Activated naive CD4-positive, alpha-beta T cell treated with anti-CD3 and anti-CD28 coated beads, Interleukin-2, amount 50 U/mL, for 24 hours (primary cell): ENCODE data around the gene EXOC1.
A peak's percentile ranks its signal among the peaks of the same experiment; 100 is the strongest.

Experiments
- H3K27ac Mint-ChIP-seq: one replicate; pipeline ENCODE4 v1.8.0; 2021; ENCODE audit warnings: mild to moderate bottlenecking, mixed read lengths
- H3K27me3 Mint-ChIP-seq: one replicate; pipeline ENCODE4 v1.8.0; 2021; ENCODE audit warnings: mixed read lengths
- H3K36me3 Mint-ChIP-seq: one replicate; pipeline ENCODE4 v1.8.0; 2021; ENCODE audit warnings: mixed read lengths
- H3K4me1 Mint-ChIP-seq: one replicate; pipeline ENCODE4 v1.8.0; 2021; ENCODE audit warnings: mixed read lengths
- H3K4me3 Mint-ChIP-seq: one replicate; pipeline ENCODE4 v1.8.0; 2021; ENCODE audit warnings: mild to moderate bottlenecking, mixed read lengths
- H3K9me3 Mint-ChIP-seq: one replicate; pipeline ENCODE4 v1.8.0; 2021; ENCODE audit warnings: mixed read lengths

EXOC1 gene

DNA sequence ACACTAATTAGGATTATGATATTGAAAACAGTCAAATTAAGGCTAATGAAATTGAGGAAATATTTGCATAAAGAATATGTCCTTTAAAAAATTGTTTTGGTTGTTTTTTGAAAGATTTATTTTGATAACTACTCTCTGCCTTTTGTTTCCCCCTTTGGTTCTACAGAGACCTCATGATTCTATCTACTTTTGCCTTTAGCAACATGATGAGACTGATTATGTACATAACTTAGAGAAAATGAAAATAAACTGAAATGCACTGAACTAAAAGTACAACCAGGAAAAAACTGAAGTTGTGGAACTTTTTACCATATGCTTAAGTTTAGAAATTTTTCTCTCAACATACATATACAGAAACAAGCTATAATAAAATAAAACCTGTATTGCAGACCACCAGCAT lies 21.4 kb downstream of the EXOC1 start:
- H3K27ac Mint-ChIP-seq, result no peak overlapping the region
- H3K9me3 Mint-ChIP-seq, result no peaks in the 10 kb centered on the region
- no peaks in the 10 kb centered on the region for H3K27me3 Mint-ChIP-seq
- H3K36me3 Mint-ChIP-seq, result peaks cover 24% of the 10 kb centered on the region
- H3K4me1 Mint-ChIP-seq, result no peaks in the 10 kb centered on the region
- H3K4me3 Mint-ChIP-seq, result no peak overlapping the region

DNA sequence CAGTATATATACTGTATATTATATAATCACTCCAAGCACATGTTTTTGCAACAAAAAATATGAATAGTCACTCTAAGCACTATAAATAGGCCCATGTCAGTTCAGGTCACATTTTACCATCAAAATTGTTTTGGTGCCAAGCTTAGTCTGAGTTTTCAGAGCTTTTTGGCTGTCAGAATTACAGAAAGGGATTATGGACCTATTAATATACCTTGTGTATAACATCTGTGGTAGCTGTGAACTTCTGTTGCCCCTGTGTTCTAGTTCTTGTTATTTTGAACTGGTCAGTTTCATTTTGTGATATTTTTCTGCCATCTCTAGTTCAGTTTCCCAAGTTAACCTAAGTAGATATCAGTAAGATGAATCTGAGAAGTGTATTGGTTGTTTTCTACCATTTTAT lies 22.9 kb downstream of the EXOC1 start:
- no peaks in the 10 kb centered on the region for H3K27me3 Mint-ChIP-seq
- no peaks in the 10 kb centered on the region for H3K4me1 Mint-ChIP-seq
- H3K36me3 Mint-ChIP-seq, result peaks cover 23% of the 10 kb centered on the region
- no peak overlapping the region for H3K4me3 Mint-ChIP-seq
- H3K9me3 Mint-ChIP-seq, result no peaks in the 10 kb centered on the region
- no peak overlapping the region for H3K27ac Mint-ChIP-seq

DNA sequence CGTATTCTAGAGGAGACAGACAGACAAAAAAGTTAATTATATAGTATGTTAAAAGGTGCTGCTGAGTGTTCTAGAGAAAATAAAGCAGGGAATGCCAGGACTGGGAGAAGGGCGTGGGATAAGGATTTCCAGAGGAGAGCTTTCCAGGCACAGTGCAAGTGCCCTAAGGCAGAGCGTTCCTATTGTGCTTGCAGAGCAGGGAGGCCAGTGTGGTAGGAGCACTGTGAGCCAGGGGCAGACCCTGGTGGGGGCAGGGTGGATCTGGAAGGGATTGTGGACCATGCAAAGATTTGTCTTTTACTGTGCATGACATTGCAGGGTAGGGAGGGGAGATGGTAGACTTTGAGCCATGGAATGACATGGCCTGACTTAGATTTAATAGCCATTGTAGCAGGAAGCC lies 25.8 kb downstream of the EXOC1 start:
- no peak overlapping the region for H3K4me3 Mint-ChIP-seq
- H3K9me3 Mint-ChIP-seq, result no peaks in the 10 kb centered on the region
- H3K36me3 Mint-ChIP-seq, result peaks cover 27% of the 10 kb centered on the region
- H3K27ac Mint-ChIP-seq, result no peak overlapping the region
- H3K27me3 Mint-ChIP-seq, result no peaks in the 10 kb centered on the region
- no peaks in the 10 kb centered on the region for H3K4me1 Mint-ChIP-seq

DNA sequence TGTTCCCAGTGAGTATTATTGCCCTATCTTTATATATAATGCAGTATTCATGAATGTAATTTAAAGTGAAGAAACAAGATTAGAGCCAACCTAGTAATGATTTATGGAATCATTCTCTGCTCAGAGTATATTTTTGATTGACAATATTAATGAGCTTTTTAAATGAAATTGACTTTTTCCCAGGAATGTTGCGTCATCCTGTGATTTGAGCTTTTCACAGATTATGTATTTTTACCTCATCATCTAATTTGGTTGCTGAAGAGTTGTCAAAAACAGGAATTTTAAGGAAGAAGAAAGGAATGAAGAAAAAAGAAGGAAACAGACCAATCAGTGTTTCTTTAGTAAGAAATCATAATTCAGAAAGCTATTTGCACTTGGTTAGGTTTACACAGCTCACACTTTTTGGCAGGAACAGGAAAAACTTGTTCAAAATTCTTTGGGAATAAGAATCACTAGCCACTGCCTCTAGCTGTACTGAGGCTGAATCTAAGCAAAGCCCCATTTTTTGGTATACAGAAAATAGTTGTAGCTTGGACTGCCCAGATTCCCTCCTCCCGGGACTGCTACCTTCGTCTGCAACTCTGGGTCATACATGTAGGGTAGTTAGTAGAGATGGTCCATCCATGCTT lies 27.3 kb downstream of the EXOC1 start:
- no peaks in the 10 kb centered on the region for H3K9me3 Mint-ChIP-seq
- peaks cover 27% of the 10 kb centered on the region for H3K36me3 Mint-ChIP-seq
- H3K27me3 Mint-ChIP-seq, result no peaks in the 10 kb centered on the region
- H3K4me1 Mint-ChIP-seq, result no peaks in the 10 kb centered on the region
- no peak overlapping the region for H3K27ac Mint-ChIP-seq
- H3K4me3 Mint-ChIP-seq, result no peak overlapping the region

DNA sequence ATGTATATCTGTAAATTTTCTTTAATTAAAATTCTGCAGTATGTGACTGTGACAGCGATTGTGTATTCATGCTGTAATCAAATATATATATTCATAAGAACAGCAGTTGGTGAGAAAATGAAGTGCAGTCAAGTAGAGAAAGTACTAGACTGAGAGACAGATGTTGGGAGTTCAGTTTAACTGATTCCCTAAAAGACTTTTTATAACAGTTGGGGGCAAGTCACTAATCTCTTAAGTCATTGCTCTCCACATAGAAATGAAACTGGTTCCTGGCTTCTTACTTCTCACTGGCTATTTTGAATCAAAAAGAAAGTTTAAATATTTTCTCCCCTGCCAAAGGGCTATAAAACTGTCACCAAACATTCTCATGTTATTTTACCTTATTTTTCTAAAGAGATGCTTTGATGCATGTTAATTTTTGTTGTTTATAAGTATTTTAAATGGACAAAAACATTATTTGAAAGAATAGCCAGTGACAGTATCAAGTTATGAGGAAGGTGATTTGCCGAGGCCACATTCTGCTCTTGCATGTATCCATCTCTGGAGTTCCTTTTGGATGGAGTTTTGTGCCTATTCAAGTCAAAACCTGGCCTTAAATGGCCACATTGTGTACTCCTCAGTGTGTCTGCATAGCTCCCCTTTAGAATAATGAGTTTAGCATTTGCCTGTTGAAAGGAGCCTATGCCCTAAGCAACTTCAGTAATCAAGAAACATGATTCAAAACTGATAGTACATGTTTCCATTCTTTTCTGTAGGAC lies 30.8 kb downstream of the EXOC1 start:
- Mint-ChIP-seq H3K27ac (no peak overlapping the region), H3K9me3 (no peaks in the 10 kb centered on the region), H3K27me3 (no peaks in the 10 kb centered on the region), H3K36me3 (peaks cover 13% of the 10 kb centered on the region), H3K4me3 (no peak overlapping the region), H3K4me1 (peaks cover 11% of the 10 kb centered on the region)

DNA sequence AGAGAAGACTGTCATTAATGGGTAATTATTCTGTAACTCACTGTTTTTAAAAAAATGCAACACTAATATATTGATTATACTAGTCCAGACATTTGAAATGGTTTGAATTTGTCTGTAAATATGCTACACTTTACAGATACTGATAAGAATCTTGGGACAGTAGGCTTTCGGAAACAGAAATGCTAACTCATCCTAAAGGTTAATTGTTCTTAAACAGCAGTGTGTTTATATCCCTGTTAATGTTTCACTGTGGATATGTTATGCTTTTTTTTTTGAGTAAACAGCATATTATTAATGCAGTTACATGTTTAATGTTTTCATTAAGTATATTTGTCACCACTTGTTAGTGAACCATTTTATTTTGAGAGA lies 31.4 kb downstream of the EXOC1 start:
- Mint-ChIP-seq H3K9me3 (no peaks in the 10 kb centered on the region), H3K27me3 (no peaks in the 10 kb centered on the region), H3K36me3 (peaks cover 11% of the 10 kb centered on the region), H3K4me3 (no peak overlapping the region), H3K27ac (no peak overlapping the region), H3K4me1 (peaks cover 13% of the 10 kb centered on the region)

DNA sequence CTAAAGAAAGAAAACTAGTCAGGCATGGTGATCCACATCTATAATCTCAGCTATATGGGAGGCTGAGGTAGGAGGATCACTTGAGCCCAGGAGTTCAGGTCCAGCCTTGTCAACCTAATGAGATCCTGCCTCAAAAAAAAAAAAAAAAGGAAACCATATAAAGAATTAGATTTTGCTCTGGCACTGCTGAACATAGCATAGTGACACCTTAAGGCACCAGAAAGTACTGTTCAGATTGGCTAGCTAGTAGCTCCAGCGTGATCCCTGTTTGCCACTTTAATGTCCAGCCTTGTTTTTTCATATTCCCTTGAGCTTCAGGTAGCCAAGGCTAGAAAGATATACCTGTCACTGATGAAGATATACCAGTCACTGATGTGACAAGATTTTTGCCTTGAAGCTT lies 34.1 kb downstream of the EXOC1 start:
- H3K27ac Mint-ChIP-seq, result no peak overlapping the region
- H3K27me3 Mint-ChIP-seq, result no peaks in the 10 kb centered on the region
- H3K36me3 Mint-ChIP-seq, result peaks cover 10% of the 10 kb centered on the region
- no peaks in the 10 kb centered on the region for H3K9me3 Mint-ChIP-seq
- H3K4me3 Mint-ChIP-seq, result no peak overlapping the region
- H3K4me1 Mint-ChIP-seq, result peaks cover 34% of the 10 kb centered on the region

DNA sequence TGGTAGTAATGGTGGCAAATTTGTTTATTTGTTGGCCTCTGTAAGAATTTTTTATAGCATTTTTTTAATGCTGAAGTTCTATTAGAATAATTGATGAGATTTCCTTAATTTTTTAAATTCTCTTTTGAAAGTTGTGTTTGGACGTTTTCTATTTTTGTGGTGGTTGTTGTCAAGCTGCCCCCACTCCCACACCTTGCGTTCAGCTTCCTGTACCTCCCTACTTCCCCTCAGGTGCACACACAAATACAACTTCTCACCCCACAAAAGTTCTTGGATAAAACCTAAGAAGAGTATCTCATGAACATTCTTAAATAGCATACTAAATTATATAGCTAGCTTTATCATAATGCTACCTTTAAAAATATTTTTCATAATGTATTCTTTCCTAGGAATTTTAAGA lies 38.7 kb downstream of the EXOC1 start:
- Mint-ChIP-seq H3K4me1 (peaks cover 34% of the 10 kb centered on the region), H3K27me3 (no peaks in the 10 kb centered on the region), H3K36me3 (peaks cover 16% of the 10 kb centered on the region), H3K4me3 (no peak overlapping the region), H3K9me3 (no peaks in the 10 kb centered on the region), H3K27ac (no peak overlapping the region)

DNA sequence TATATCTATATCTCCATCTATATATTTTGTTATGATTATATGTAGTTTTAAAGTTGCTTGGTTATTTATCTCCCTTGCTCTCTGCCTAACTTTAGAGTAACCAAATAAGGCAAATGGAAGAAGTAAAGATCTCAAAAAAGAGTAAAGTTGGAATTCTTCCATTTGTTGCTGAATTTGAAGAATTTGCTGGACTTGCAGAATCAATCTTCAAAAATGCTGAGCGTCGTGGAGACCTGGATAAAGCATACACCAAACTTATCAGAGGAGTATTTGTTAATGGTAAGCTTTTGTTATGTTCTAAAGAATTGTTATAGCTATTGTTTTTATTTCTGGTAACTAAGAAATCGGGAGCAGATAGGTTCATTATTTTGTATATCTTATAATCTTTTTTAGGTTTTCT lies 43.2 kb downstream of the EXOC1 start:
- Mint-ChIP-seq H3K9me3 (no peaks in the 10 kb centered on the region), H3K27me3 (no peaks in the 10 kb centered on the region), H3K27ac (no peak overlapping the region), H3K36me3 (peaks cover 9% of the 10 kb centered on the region), H3K4me3 (no peak overlapping the region), H3K4me1 (peaks cover 13% of the 10 kb centered on the region)

DNA sequence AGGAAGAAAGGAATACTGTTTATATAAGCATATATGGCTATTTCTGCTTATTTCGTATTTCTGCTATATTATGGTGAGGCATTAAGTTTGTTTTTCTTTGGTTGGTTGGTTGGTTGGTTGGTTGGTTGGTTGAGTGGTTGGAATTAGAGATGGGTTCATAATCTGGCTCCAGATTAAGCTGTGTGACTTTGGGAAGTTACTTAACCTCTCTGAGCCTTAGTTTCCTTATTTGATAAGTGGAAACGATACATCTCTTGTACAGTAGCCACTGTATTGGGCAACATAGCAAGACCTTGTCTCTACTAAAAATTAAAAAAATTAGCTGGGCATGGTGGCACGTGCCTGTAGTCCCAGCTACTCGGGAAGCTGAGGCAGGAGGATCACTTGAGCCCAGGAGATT lies 49.2 kb downstream of the EXOC1 start:
- no peak overlapping the region for H3K4me3 Mint-ChIP-seq
- no peaks in the 10 kb centered on the region for H3K27me3 Mint-ChIP-seq
- peak overlapping the region; percentile 79 for H3K27ac Mint-ChIP-seq
- H3K9me3 Mint-ChIP-seq, result no peaks in the 10 kb centered on the region
- H3K4me1 Mint-ChIP-seq, result peaks cover 44% of the 10 kb centered on the region
- H3K36me3 Mint-ChIP-seq, result peaks cover 10% of the 10 kb centered on the region

DNA sequence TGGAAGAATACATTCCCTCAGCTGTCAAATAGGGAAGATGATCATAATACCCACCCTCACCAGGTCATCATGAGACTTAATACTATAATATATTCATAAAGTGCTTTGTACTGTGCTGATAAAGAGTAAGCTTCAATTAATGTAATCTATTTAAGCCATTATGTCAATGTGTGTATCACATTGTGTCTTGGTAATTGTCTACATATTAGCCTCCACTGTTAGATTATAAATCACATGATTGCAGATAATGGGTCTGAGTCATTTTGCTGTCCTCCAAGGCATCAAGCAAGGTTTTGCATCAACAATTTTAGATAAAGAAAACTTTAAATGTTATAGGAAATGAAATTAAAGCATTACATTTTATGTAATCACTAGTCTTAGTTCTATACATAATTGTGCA lies 50.1 kb downstream of the EXOC1 start:
- Mint-ChIP-seq H3K4me3 (no peak overlapping the region), H3K27ac (peak overlapping the region; percentile 80), H3K9me3 (no peaks in the 10 kb centered on the region)

DNA sequence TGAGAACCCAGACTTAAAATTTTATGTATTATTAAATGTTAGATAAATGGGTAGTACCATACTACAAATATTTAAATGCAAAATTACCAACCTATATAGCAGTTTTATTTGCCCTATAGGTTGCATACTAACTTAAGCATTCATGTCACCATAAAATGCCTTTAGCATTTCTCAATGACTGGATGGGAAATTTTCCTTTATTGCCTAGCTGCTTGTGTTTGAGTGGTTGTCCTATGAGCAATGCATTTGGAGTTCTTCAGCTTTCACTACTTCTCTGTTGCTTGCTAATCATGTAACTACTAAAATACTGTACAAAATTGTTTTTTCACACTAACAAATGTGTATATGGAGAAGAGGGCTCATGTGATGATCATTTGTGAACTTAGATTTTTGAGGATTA lies 51.1 kb downstream of the EXOC1 start:
- H3K27ac Mint-ChIP-seq, result no peak overlapping the region
- no peaks in the 10 kb centered on the region for H3K9me3 Mint-ChIP-seq
- peaks cover 46% of the 10 kb centered on the region for H3K4me1 Mint-ChIP-seq
- H3K36me3 Mint-ChIP-seq, result peaks cover 13% of the 10 kb centered on the region
- no peaks in the 10 kb centered on the region for H3K27me3 Mint-ChIP-seq
- no peak overlapping the region for H3K4me3 Mint-ChIP-seq

More for the DNA sequence above, 50.1 kb downstream of the EXOC1 start:
- Mint-ChIP-seq H3K4me1 (peaks cover 46% of the 10 kb centered on the region), H3K36me3 (peaks cover 10% of the 10 kb centered on the region), H3K27me3 (no peaks in the 10 kb centered on the region)

DNA sequence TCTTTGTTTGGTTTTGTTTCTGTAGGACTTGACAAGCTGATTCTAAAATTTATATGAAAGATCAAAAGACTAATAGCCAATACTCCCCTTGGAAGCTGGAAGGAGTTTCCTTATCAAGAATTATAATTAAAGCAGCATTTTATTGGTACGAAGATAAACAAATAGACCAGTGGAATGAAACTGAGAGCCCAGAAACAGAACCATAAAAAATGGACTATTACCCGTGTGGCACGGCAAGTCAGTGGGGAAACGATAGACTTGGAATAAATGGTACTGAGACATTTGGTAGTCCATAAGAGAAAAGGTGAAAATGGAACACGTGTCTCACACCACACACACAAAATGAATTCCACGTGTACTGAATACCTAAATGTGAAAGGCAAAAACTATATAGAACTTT lies 52.9 kb downstream of the EXOC1 start:
- Mint-ChIP-seq H3K36me3 (peaks cover 13% of the 10 kb centered on the region), H3K4me3 (peak overlapping the region; percentile 71), H3K27ac (peak overlapping the region; percentile 65), H3K4me1 (peaks cover 42% of the 10 kb centered on the region), H3K27me3 (no peaks in the 10 kb centered on the region), H3K9me3 (no peaks in the 10 kb centered on the region)

DNA sequence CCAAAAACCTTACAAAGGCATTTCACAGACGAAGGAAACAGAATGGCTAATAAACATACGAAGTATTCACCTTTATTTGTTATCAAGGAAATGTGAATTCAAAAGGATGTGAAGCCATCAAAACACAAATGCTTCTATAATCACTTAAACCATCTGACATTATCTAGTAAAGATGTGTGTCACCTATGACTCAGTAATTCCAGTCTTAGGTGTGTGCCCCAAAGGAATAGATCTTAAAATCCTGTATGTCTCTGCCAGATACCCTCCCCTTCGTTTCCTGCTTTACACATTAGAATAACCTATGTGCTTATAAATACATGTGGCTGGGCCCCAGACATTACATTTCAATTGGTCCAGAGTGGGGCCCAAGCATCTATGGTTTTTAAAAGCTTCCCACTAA lies 53.5 kb downstream of the EXOC1 start:
- Mint-ChIP-seq H3K27me3 (no peaks in the 10 kb centered on the region), H3K4me3 (peak overlapping the region; percentile 71), H3K9me3 (no peaks in the 10 kb centered on the region), H3K27ac (peak overlapping the region; percentile 74), H3K4me1 (peaks cover 42% of the 10 kb centered on the region), H3K36me3 (peaks cover 13% of the 10 kb centered on the region)

DNA sequence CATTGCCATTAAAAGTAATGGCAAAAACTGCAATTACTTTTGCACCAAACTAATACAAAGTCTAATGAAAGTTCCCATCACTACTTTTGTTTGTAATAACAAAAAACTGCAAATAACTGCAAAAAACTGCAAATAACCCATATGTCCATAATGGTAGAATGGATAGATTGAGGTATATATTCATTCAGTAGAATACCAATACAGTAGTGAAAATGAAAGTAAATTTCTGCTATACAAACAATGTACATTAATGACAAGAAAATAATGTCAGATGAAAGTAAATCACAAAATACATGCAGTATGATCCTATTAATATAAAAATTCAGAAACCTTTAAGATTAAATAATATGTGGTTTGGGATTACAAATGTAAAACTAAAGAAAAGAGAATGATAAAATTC lies 54.0 kb downstream of the EXOC1 start:
- Mint-ChIP-seq H3K27me3 (no peaks in the 10 kb centered on the region), H3K4me1 (peaks cover 37% of the 10 kb centered on the region), H3K36me3 (peaks cover 9% of the 10 kb centered on the region), H3K27ac (peak overlapping the region; percentile 74), H3K4me3 (peak overlapping the region; percentile 71), H3K9me3 (no peaks in the 10 kb centered on the region)

DNA sequence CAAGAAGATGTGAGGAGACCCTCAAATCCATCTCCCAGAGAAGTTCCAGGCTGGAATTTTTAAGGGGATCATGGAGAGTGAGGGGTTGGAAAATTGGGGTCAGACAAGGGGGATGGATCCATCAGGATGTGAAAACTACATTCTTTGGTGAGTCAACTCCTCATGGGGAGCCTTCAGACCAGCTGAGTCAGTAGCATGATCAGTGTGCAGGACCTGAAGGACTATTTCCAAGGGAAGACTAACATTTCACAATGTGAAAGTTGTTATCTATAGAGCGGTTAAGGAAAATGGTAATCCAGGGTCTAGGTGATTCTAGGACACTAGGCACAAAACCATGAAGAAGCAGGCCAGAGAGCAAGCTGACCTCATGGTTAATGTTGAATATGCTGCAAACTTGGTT lies 56.7 kb downstream of the EXOC1 start:
- H3K4me3 Mint-ChIP-seq, result no peak overlapping the region
- no peak overlapping the region for H3K27ac Mint-ChIP-seq
- peaks cover 7% of the 10 kb centered on the region for H3K36me3 Mint-ChIP-seq
- H3K9me3 Mint-ChIP-seq, result no peaks in the 10 kb centered on the region
- no peaks in the 10 kb centered on the region for H3K27me3 Mint-ChIP-seq
- peaks cover 25% of the 10 kb centered on the region for H3K4me1 Mint-ChIP-seq

DNA sequence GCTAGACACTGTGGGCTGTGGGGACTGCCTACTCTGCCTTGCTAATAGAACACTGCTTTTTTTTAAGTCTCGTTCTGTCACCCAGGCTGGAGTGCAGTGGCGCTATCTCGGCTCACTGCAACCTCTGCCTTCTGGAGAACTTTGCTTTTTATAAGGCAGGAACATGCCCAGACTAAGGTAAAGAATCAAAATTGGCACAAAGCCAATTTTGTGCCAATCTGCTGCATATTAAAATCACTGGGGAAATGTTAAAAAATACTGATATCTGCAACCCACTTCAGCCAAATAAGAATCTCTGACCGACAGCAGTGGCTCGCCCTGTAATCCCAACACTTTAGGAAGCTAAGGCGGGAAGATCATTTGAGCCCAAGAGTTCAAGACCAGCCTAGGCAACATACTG lies 58.8 kb downstream of the EXOC1 start:
- Mint-ChIP-seq H3K4me3 (no peak overlapping the region), H3K9me3 (no peaks in the 10 kb centered on the region), H3K36me3 (peaks cover 2% of the 10 kb centered on the region), H3K4me1 (peaks cover 6% of the 10 kb centered on the region), H3K27ac (no peak overlapping the region), H3K27me3 (no peaks in the 10 kb centered on the region)
